Measurements from ENCODE around the gene QRFP.

Gene QRFP

GRCh38 chr9:130847306-130848217 is 49.0 kb downstream of the QRFP start:
- no peak for DNase-seq

GRCh38 chr9:130846487-130847305 is 49.9 kb downstream of the QRFP start:
- no peak for DNase-seq

GRCh38 chr9:130845901-130846481 is 50.6 kb downstream of the QRFP start:
- DNase-seq: no peak

GRCh38 chr9:130845254-130845653 is 51.4 kb downstream of the QRFP start:
- DNase-seq: no peak

GRCh38 chr9:130844044-130844451 is 52.6 kb downstream of the QRFP start:
- DNase-seq: no peak

- no peak for DNase-seq
These were observed 53.3 kb downstream of the QRFP start for GRCh38 chr9:130843049-130843908.

Data from CD4-positive, alpha-beta T cell treated with Interleukin-15 for 1 hour (primary cell).